GM10847 (cell line): Measurements from ENCODE around the gene C6orf132.

Experiments
- POLR2A ChIP-seq: IDR thresholded peaks from 2 replicates; pipeline ENCODE4 v1.6.1; 2011; ENCODE audit not compliant: insufficient read length; ENCODE audit errors: extremely low read depth

Gene C6orf132

GRCh38 chr6:42171813-42172581 lies 29.6 kb upstream of the C6orf132 start:
- no peak for TF ChIP-seq POLR2A

DNA sequence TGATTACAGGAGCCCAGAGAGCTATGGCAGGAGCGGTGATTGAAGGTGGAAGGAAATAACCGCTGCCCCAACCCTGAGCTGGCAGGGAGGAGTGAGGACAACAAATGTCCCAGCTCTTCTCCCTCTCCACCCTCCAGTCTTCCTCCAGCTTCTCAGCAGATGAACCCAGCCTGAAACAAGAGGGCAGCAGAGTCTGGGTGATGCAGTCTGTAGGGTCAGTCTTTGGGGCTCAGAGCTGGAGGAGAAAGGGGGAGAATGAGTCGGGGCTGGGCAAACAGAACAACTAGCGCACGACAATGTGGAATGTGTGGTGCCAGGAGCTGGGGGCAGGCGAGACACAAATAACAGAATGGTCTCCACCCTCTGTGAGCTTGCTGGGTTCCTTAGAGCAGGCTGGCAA lies 26.2 kb upstream of the C6orf132 start:
- no peak for TF ChIP-seq POLR2A

GRCh38 chr6:42166444-42167141 lies 24.2 kb upstream of the C6orf132 start:
- no peak for TF ChIP-seq POLR2A

GRCh38 chr6:42165016-42165415 lies 22.6 kb upstream of the C6orf132 start:
- TF ChIP-seq POLR2A: no peak

DNA sequence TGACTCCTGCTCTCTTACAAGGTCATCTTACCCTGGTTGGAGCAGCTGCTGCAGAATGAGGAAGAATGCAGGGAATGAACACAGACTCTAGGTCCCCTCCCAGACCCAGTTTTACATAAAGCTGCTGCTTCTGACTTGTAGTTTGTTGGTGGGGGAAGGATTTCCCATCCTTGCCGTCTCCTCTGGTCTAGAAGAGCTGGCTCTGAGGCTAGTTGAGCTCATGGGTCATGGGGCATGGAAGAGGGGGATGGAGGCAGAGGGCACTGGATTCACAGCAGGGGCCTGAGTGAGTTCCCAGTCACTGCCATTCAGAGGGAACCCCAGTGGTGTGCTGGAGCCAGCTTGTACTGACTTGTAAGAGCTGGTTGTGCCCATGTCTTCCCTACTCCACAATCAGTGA lies 21.6 kb upstream of the C6orf132 start:
- no peak for TF ChIP-seq POLR2A

DNA sequence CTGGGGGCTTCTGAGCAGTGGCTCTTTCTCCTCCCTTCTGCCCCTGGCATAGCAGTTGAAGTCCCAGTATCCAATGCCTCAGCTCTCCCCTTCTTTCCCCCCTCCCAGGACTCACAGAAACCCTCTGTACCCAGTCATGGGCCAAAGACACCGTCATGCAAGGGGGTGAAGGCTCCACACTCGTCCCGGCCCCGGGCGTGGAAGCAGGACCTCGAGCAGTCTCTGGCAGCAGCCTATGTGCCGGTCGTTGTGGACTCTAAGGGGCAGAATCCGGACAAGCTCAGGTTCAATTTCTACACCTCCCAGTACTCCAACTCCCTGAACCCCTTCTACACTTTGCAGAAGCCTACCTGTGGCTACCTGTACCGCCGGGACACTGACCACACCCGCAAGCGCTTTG lies 20.4 kb upstream of the C6orf132 start:
- TF ChIP-seq POLR2A: no peak

- TF ChIP-seq POLR2A: no peak
Measured at GRCh38 chr6:42162384-42162783, 20.0 kb upstream of the C6orf132 start.

GRCh38 chr6:42159431-42160024 lies 17.1 kb upstream of the C6orf132 start:
- TF ChIP-seq POLR2A: no peak

DNA sequence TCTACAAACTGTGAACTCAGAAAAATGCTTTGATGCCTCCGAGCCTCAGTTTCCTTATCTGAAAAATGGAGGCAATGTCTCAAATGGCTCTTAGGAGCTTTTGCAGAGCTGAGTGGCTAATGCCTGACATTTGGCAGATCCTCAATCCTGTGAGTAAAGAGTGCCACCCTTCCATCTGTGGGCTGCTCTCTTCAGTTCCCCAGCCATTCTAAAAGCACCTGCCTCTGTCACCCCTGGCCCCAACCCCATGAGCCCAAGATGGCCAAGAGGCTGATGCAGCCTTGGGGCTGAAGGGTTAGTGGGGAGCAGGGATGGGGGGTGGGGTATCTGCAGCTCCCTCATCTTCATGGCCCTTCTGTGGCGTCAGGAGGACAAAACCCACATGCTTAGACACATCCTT lies 16.2 kb upstream of the C6orf132 start:
- TF ChIP-seq POLR2A: no peak

DNA sequence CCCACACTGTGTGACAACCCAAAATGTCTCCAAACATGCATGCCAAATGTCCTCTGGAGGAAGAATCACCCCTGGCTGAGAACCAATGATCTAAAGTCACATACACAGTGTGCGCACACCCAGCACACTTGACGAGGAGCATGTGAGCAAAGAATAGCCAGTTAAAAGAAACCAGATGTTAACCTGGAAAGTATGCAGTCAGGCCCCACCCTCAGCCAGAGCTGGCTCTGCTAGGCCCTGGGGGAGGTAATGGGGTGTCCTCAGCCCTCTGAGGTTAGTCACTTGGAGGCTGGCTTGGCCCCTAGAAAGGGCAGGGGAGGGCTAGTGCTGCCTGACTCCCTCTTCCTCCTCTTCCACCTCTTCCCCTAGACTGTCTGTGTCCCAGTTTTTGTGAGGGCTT lies 15.6 kb upstream of the C6orf132 start:
- no peak for TF ChIP-seq POLR2A

GRCh38 chr6:42156638-42157037 lies 14.2 kb upstream of the C6orf132 start:
- no peak for TF ChIP-seq POLR2A

- no peak for TF ChIP-seq POLR2A
Measured at GRCh38 chr6:42155293-42155692, 12.9 kb upstream of the C6orf132 start.

GRCh38 chr6:42154461-42155209 lies 12.2 kb upstream of the C6orf132 start:
- no peak for TF ChIP-seq POLR2A

GRCh38 chr6:42153921-42154320 lies 11.5 kb upstream of the C6orf132 start:
- TF ChIP-seq POLR2A: no peak

GRCh38 chr6:42152024-42152423 lies 9.6 kb upstream of the C6orf132 start:
- TF ChIP-seq POLR2A: no peak

DNA sequence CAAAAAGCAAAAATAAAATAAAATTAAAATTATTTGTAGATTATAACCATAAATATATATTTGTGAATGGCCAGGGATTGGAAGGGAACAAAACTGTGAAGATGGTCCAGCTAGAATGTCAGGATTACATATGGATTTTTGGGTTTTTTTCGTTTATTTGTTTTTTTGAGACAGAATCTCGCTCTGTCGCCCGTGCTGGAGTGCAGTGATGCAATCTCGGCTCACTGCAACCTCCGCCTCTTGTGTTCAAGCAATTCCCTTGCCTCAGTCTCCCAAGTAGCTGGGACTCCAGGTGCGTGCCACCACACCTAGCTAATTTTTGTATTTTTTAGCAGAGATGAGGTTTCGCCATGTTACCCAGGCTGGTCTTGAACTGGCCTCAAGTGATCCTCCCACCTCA lies 7.8 kb upstream of the C6orf132 start:
- no peak for TF ChIP-seq POLR2A
